Measurements from ENCODE around the gene XPR1.
"Not testable (repeated sequence)": the region's sequence is repeated elsewhere in the genome, so short reads cannot be mapped to it uniquely, and the experiment has no call there.

Gene XPR1

GRCh38 chr1:180642781-180643180 is 11.0 kb downstream of the XPR1 start:
- TF ChIP-seq CTCF (IDR thresholded peaks at IDR 0.05; ENCODE audit: insufficient read depth, missing control alignments): no peak
- FAIRE-seq (no peak), DNase-seq (ENCODE audit: insufficient read length, low spot score) (no peak)

GRCh38 chr1:180643693-180644092 is 11.9 kb downstream of the XPR1 start:
- DNase-seq (ENCODE audit: insufficient read length, low spot score) (no peak), FAIRE-seq (no peak)
- TF ChIP-seq CTCF (IDR thresholded peaks at IDR 0.05; ENCODE audit: insufficient read depth, missing control alignments): no peak

GRCh38 chr1:180644526-180645192 is 12.8 kb downstream of the XPR1 start:
- no peak for TF ChIP-seq CTCF (IDR thresholded peaks at IDR 0.05; ENCODE audit: insufficient read depth, missing control alignments)
- FAIRE-seq (no peak), DNase-seq (ENCODE audit: insufficient read length, low spot score) (no peak)

- not testable (repeated sequence) for DNase-seq (ENCODE audit: insufficient read length, low spot score); FAIRE-seq
Observed at GRCh38 chr1:180645261-180645660, 13.4 kb downstream of the XPR1 start.

- no peak for TF ChIP-seq CTCF (IDR thresholded peaks at IDR 0.05; ENCODE audit: insufficient read depth, missing control alignments)
- no peak for FAIRE-seq
- DNase-seq (ENCODE audit: insufficient read length, low spot score): no peak
Observed at GRCh38 chr1:180646093-180646492, 14.3 kb downstream of the XPR1 start.

GRCh38 chr1:180646547-180646946 is 14.7 kb downstream of the XPR1 start:
- FAIRE-seq (no peak), DNase-seq (ENCODE audit: insufficient read length, low spot score) (no peak)

GRCh38 chr1:180652792-180653191 is 21.0 kb downstream of the XPR1 start:
- FAIRE-seq: no peak

More at GRCh38 chr1:180646547-180646946, 14.7 kb downstream of the XPR1 start:
- no peak for TF ChIP-seq CTCF (IDR thresholded peaks at IDR 0.05; ENCODE audit: insufficient read depth, missing control alignments)

More at GRCh38 chr1:180652792-180653191, 21.0 kb downstream of the XPR1 start:
- no peak for DNase-seq (ENCODE audit: insufficient read length, low spot score)
- no peak for TF ChIP-seq CTCF (IDR thresholded peaks at IDR 0.05; ENCODE audit: insufficient read depth, missing control alignments)

All from D721Med (cell line).